H9 (cell line): Measurements from ENCODE around the gene RILPL1. TPM values are rescaled to one million over a fixed set of nuclear protein-coding genes. Genes with fewer than 3 reads are reported as not detected.

Experiments
- DNase-seq: peaks from one replicate; pipeline ENCODE4 v3.0.0-alpha.2; 2017
- H2AFZ ChIP-seq: one replicate; pipeline ENCODE4 v1.6.1; 2013; ENCODE audit warnings: mild to moderate bottlenecking, low read length, control low read depth, moderate library complexity
- H2AK5ac ChIP-seq: 2 replicates; pipeline ENCODE4 v1.6.1; 2013; ENCODE audit warnings: low read length, control low read depth, mixed read lengths; ENCODE audit not compliant: insufficient read length
- H2BK120ac ChIP-seq: one replicate; pipeline ENCODE4 v1.6.1; 2013; ENCODE audit warnings: low read depth, mild to moderate bottlenecking, low read length, control low read depth, inconsistent platforms; ENCODE audit not compliant: poor library complexity, severe bottlenecking
- H2BK12ac ChIP-seq: 2 replicates; pipeline ENCODE4 v1.6.1; 2013; ENCODE audit warnings: low read length, control low read depth, mixed read lengths, low read depth; ENCODE audit not compliant: insufficient read length
- H2BK15ac ChIP-seq: 2 replicates; pipeline ENCODE4 v1.6.1; 2013; ENCODE audit warnings: low read depth, low read length, control low read depth
- H2BK20ac ChIP-seq: one replicate; pipeline ENCODE4 v1.6.1; 2013; ENCODE audit warnings: low read depth, mild to moderate bottlenecking, low read length, control low read depth, inconsistent platforms; ENCODE audit not compliant: poor library complexity, severe bottlenecking
- H2BK5ac ChIP-seq: 2 replicates; pipeline ENCODE4 v1.6.1; 2013; ENCODE audit warnings: low read length, control low read depth, mixed read lengths; ENCODE audit not compliant: insufficient read length
- H3K14ac ChIP-seq: 2 replicates; pipeline ENCODE4 v1.6.1; 2013; ENCODE audit warnings: low read length, control low read depth; ENCODE audit not compliant: insufficient read depth
- H3K18ac ChIP-seq: 2 replicates; pipeline ENCODE4 v1.6.1; 2013; ENCODE audit warnings: low read depth, mild to moderate bottlenecking, mixed read lengths, low read length, control low read depth; ENCODE audit not compliant: insufficient read length
- H3K23ac ChIP-seq: 2 replicates; pipeline ENCODE4 v1.6.1; 2013; ENCODE audit warnings: low read length, control low read depth, mixed read lengths, low read depth; ENCODE audit not compliant: insufficient read length
- H3K23me2 ChIP-seq: 2 replicates; pipeline ENCODE4 v1.6.1; 2013; ENCODE audit warnings: low read depth, mild to moderate bottlenecking, mixed read lengths, low read length, control low read depth; ENCODE audit not compliant: insufficient read length, poor library complexity, severe bottlenecking
- H3K27ac ChIP-seq: 2 replicates; pipeline ENCODE4 v1.5.1; 2013; ENCODE audit warnings: low read length, control low read depth, mixed read lengths, low read depth; ENCODE audit not compliant: insufficient read length
- H3K27me3 ChIP-seq: 2 replicates; pipeline ENCODE4 v1.6.1; 2013; ENCODE audit warnings: low read length, control low read depth, inconsistent platforms; ENCODE audit not compliant: insufficient read depth
- H3K4ac ChIP-seq: 2 replicates; pipeline ENCODE4 v1.6.1; 2013; ENCODE audit warnings: low read depth, mild to moderate bottlenecking, control low read depth, inconsistent platforms, low read length, moderate library complexity
- H3K4me1 ChIP-seq: 2 replicates; pipeline ENCODE4 v1.6.1; 2013; ENCODE audit warnings: low read length, control low read depth, inconsistent platforms; ENCODE audit not compliant: insufficient read depth
- H3K4me2 ChIP-seq: 2 replicates; pipeline ENCODE4 v1.6.1; 2013; ENCODE audit warnings: low read length, control low read depth, mixed read lengths; ENCODE audit not compliant: insufficient read length, insufficient read depth
- H3K56ac ChIP-seq: 2 replicates; pipeline ENCODE4 v1.6.1; 2013; ENCODE audit warnings: low read depth, mild to moderate bottlenecking, mixed read lengths, low read length, control low read depth; ENCODE audit not compliant: insufficient read length
- H3K79me1 ChIP-seq: 2 replicates; pipeline ENCODE4 v1.6.1; 2013; ENCODE audit warnings: low read depth, mild to moderate bottlenecking, moderate library complexity, low read length, control low read depth, inconsistent platforms; ENCODE audit not compliant: insufficient read depth, poor library complexity, severe bottlenecking
- H3K79me2 ChIP-seq: 2 replicates; pipeline ENCODE4 v1.6.1; 2013; ENCODE audit warnings: low read length, control low read depth, inconsistent platforms; ENCODE audit not compliant: insufficient read depth
- H3K9ac ChIP-seq: 2 replicates; pipeline ENCODE4 v1.6.1; 2013; ENCODE audit warnings: low read length, control low read depth, mixed read lengths; ENCODE audit not compliant: insufficient read length; ENCODE audit errors: extremely low read depth
- H3K9me3 ChIP-seq: one replicate; pipeline ENCODE4 v1.6.1; 2013; ENCODE audit warnings: low read depth, low read length, inconsistent platforms; ENCODE audit not compliant: control insufficient read depth
- H3T11ph ChIP-seq: one replicate; pipeline ENCODE4 v1.6.1; 2013; ENCODE audit warnings: mild to moderate bottlenecking, low read length, control low read depth, inconsistent platforms
- H4K20me1 ChIP-seq: one replicate; pipeline ENCODE4 v1.6.1; 2013; ENCODE audit not compliant: control insufficient read depth, insufficient read length, insufficient read depth
- H4K5ac ChIP-seq: 2 replicates; pipeline ENCODE4 v1.6.1; 2013; ENCODE audit warnings: low read depth, mild to moderate bottlenecking, mixed read lengths, low read length, control low read depth; ENCODE audit not compliant: insufficient read length
- H4K8ac ChIP-seq: replicated peaks from 2 replicates; pipeline ENCODE4 v1.6.1; 2013; ENCODE audit warnings: low read length, control low read depth, mixed read lengths, low read depth; ENCODE audit not compliant: insufficient read length
- H4K91ac ChIP-seq: 2 replicates; pipeline ENCODE4 v1.6.1; 2013; ENCODE audit warnings: low read depth, mild to moderate bottlenecking, moderate library complexity, mixed read lengths, low read length, control low read depth; ENCODE audit not compliant: insufficient read length
- H3K27ac Mint-ChIP-seq, 3 experiments: 2 replicates in 2 of 3; 3 replicates in 1 of 3; pipeline ENCODE4 v1.8.0; 2020 to 2021; ENCODE audit warnings: mixed read lengths in 3 of 3, mild to moderate bottlenecking in 1 of 3, moderate library complexity in 1 of 3
- H3K27me3 Mint-ChIP-seq: 2 replicates; pipeline ENCODE4 v1.8.0; 2021; ENCODE audit warnings: low read depth, mild to moderate bottlenecking, moderate library complexity, mixed read lengths
- H3K36me3 Mint-ChIP-seq, 3 experiments: 2 replicates in 2 of 3; 3 replicates in 1 of 3; pipeline ENCODE4 v1.8.0; 2020 to 2021; ENCODE audit warnings: low read depth in 3 of 3, mixed read lengths in 3 of 3; ENCODE audit not compliant: insufficient read depth in 1 of 3
- H3K4me1 Mint-ChIP-seq, 2 experiments: 2 replicates each; pipeline ENCODE4 v1.8.0; 2020; ENCODE audit warnings: mixed read lengths in 2 of 2
- H3K4me3 Mint-ChIP-seq, 2 experiments: 2 replicates in 1 of 2; 3 replicates in 1 of 2; pipeline ENCODE4 v1.8.0; 2020 to 2021; ENCODE audit warnings: mild to moderate bottlenecking in 2 of 2, mixed read lengths in 2 of 2, moderate library complexity in 1 of 2
- H3K9me3 Mint-ChIP-seq, 2 experiments: 2 replicates in 1 of 2; 3 replicates in 1 of 2; pipeline ENCODE4 v1.8.0; 2020; ENCODE audit warnings: mild to moderate bottlenecking in 2 of 2, mixed read lengths in 2 of 2, moderate library complexity in 1 of 2
- WGBS: extraction: QIAGEN DNeasy Blood & Tissue Kit; methylation state at CpG from one replicate; pipeline ENCODE4 v1.1.7; 2013; ENCODE audit warnings: missing lambda C conversion rate, low lambda C conversion rate, mixed read lengths; ENCODE audit not compliant: insufficient read length; ENCODE audit errors: extremely low coverage; 5-methylcytosine and 5-hydroxymethylcytosine counted together
- total RNA-seq: library from RNA; stranded (reverse); gene quantifications from 2 replicates; pipeline ENCODE4 v1.2.1, GENCODE V29; 2021
- TF ChIP-seq, protein P1 (sequence below): fragments of 200-600 bp; sonication (generic); conservative IDR thresholded peaks from 3 replicates; pipeline ENCODE4 v1.8.0; 2021; ENCODE audit warnings: antibody characterized with exemption, mild to moderate bottlenecking

RILPL1 gene
- total RNA-seq, 1 experiment from 2014 or later = 8.1 TPM

DNA sequence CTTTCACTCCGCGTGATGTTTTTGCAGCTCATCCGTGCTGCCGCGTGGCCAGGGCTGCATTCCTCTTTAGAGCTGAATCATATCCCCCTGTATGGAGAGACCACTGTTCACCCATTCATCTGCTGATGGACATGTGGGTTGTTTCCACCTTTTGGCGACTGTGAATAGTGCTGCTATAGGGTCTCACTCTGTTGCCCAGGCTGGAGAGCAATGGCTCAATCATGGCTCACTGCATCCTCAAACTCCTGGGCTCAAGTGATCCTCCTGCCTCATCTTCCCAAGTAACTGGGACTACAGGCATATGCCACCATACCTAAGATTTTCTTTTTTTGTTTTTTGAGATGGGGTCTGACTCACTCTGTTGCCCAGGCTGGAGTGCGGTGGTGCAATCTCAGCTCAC, 36.5 kb downstream of the RILPL1 start:
- Mint-ChIP-seq H3K27me3 (no peaks in the 10 kb centered on the region), H3K27ac (no peak overlapping the region; a peak in 1 of 7 replicates), H3K4me3 (no peak overlapping the region), H3K9me3 (no peaks in the 10 kb centered on the region), H3K36me3 (peaks cover 2 to 22% (median 11%) of the 10 kb centered on the region in 3 experiments; a peak in 6 of 7 replicates), H3K4me1 (peaks cover 7 to 16% of the 10 kb centered on the region in 2 experiments)
- Histone ChIP-seq H3K23me2 (no peaks in the 10 kb centered on the region), H2BK20ac (no peak overlapping the region), H4K20me1 (no peaks in the 10 kb centered on the region), H3T11ph (no peak overlapping the region), H2AFZ (no peak overlapping the region), H3K79me2 (no peaks in the 10 kb centered on the region), H2BK15ac (no peak overlapping the region), H2AK5ac (no peak overlapping the region), H2BK12ac (no peak overlapping the region), H3K56ac (no peak overlapping the region), H4K91ac (no peak overlapping the region), H3K79me1 (no peaks in the 10 kb centered on the region), H4K5ac (peak overlapping the region; percentile 47), H3K27ac (no peak overlapping the region), H3K27me3 (no peaks in the 10 kb centered on the region), H3K4ac (no peak overlapping the region), H3K9ac (no peak overlapping the region), H3K4me1 (no peaks in the 10 kb centered on the region), H2BK5ac (no peak overlapping the region), H2BK120ac (no peak overlapping the region), H3K4me2 (no peak overlapping the region), H4K8ac (no peak overlapping the region), H3K9me3 (no peaks in the 10 kb centered on the region), H3K23ac (no peak overlapping the region), H3K14ac (no peak overlapping the region), H3K18ac (no peak overlapping the region)
- no CpG with 5 or more reads among the region's 7 CpGs for WGBS
- DNase-seq = no peak
- TF ChIP-seq, protein P1, sequence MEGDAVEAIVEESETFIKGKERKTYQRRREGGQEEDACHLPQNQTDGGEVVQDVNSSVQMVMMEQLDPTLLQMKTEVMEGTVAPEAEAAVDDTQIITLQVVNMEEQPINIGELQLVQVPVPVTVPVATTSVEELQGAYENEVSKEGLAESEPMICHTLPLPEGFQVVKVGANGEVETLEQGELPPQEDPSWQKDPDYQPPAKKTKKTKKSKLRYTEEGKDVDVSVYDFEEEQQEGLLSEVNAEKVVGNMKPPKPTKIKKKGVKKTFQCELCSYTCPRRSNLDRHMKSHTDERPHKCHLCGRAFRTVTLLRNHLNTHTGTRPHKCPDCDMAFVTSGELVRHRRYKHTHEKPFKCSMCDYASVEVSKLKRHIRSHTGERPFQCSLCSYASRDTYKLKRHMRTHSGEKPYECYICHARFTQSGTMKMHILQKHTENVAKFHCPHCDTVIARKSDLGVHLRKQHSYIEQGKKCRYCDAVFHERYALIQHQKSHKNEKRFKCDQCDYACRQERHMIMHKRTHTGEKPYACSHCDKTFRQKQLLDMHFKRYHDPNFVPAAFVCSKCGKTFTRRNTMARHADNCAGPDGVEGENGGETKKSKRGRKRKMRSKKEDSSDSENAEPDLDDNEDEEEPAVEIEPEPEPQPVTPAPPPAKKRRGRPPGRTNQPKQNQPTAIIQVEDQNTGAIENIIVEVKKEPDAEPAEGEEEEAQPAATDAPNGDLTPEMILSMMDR = no peak
